ENCODE results near the gene RPS25. TPM values are rescaled to one million over a fixed set of nuclear protein-coding genes. Genes with fewer than 3 reads are reported as not detected.

Gene RPS25
- total RNA-seq, 6 donors from 2014 or later = 253 to 1,288 (median 830) TPM

DNA sequence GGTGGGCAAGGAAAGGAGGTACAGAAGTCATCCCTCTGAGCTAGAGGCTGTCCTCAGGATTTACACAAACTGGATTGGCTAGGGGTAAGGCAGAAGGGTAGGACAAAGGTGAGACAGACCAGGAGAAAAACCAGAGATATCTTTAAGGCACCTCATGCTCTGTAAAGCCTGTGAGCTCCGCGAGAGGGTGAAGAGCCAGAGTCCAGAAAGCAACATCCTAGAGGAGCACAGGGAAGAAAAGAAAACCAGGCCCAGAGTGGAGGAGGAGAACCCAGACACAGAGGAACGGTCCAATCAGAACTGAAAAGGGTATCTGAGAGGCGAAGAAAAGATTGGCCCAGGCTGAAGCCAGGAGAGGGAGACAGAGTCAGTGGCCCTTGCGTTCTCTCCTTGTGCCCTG, 7.4 kb upstream of the RPS25 start:
- H3K36me3 ChIP-seq = peaks cover 5 to 69% (median 29%) of the 10 kb centered on the region in 4 donors
- H3K4me1 ChIP-seq = peaks cover 29 to 45% (median 33%) of the 10 kb centered on the region in 4 donors
- H3K27me3 ChIP-seq = no peaks in the 10 kb centered on the region
- no peak overlapping the region for H3K4me3 ChIP-seq
- no peak for ATAC-seq (ENCODE audit: low FRiP score in 2 of 2)
- peak overlapping the region; percentile 35 to 75 (median 68) for H3K27ac ChIP-seq
- no peak for DNase-seq
- H3K9me3 ChIP-seq = no peaks in the 10 kb centered on the region
- 93% methylated on average over 5 of the region's 5 CpGs for WGBS, 2 donors
- TF ChIP-seq, protein P1, sequence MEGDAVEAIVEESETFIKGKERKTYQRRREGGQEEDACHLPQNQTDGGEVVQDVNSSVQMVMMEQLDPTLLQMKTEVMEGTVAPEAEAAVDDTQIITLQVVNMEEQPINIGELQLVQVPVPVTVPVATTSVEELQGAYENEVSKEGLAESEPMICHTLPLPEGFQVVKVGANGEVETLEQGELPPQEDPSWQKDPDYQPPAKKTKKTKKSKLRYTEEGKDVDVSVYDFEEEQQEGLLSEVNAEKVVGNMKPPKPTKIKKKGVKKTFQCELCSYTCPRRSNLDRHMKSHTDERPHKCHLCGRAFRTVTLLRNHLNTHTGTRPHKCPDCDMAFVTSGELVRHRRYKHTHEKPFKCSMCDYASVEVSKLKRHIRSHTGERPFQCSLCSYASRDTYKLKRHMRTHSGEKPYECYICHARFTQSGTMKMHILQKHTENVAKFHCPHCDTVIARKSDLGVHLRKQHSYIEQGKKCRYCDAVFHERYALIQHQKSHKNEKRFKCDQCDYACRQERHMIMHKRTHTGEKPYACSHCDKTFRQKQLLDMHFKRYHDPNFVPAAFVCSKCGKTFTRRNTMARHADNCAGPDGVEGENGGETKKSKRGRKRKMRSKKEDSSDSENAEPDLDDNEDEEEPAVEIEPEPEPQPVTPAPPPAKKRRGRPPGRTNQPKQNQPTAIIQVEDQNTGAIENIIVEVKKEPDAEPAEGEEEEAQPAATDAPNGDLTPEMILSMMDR (IDR thresholded peaks at IDR 0.05) = no peak
- no peak for TF ChIP-seq EP300 (IDR thresholded peaks at IDR 0.05)
- TF ChIP-seq POLR2AphosphoS5 (IDR thresholded peaks at IDR 0.05) = no peak
- no peak for TF ChIP-seq POLR2A (IDR thresholded peaks at IDR 0.05)

DNA sequence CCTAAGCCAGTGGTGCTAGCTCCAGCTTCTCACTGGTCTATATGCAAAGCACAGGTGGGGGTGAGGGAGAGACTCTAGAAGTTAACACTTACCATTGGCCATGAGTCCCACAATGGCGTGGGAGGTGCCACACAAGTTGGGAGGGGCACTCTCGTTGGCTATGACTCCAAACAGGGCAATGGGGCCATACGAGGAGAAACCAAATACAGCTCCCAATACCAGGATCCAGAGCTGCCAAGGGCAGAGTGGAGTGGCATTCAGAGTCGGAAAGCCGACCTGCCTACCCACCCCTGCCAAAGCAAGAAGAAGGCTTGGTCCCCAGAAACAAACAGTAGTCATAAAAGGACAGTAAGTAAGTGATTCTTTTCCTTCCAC, 6.9 kb upstream of the RPS25 start:
- peak overlapping the region; percentile 35 to 75 (median 68) for H3K27ac ChIP-seq
- H3K4me3 ChIP-seq = peak overlapping the region in 1 of 4 donors; percentile 18

DNA sequence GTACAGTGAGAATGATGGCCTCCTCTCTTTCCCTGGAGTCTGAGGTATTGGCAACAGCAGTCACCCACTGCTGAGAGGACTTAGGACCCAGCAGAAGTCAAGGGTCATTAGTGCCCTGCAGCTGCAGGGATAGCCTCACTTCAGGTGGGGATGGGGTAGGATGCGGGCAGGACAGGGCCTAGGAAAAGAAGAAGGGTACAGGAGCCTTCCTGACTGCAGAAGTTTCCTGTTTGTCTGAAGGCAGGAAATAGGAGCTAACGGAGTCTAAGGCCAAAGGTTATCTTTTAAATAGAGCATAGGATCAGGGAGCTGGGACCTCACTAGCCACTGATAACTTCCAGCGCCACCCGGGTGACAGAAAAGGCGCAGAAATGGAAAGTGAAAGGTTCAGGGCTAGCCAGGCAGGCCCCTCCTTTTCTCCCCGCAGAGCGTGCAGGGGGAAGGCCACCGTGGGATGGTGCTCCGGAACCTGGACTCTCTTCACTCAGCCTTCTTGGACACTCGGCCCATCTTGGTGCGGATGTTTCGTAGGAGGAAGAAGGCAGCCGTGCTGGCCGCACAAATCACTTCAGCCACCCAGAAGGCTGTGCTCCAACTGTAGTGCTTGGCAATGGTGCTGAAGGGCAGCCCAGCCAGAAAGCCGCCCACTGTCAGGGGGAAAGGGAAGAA, 6.4 kb upstream of the RPS25 start:
- DNase-seq (no peak), ATAC-seq (ENCODE audit: low FRiP score in 2 of 2) (no peak)
- 63 to 73% methylated on average over 15 of the region's 15 CpGs for WGBS, 2 donors
- Histone ChIP-seq H3K27me3 (no peaks in the 10 kb centered on the region), H3K4me1 (peaks cover 32 to 48% (median 36%) of the 10 kb centered on the region in 4 donors), H3K27ac (peak overlapping the region; percentile 35 to 75 (median 68)), H3K4me3 (peak overlapping the region in 1 of 4 donors; percentile 18), H3K36me3 (peaks cover 5 to 69% (median 29%) of the 10 kb centered on the region in 4 donors), H3K9me3 (no peaks in the 10 kb centered on the region)
- no peak for TF ChIP-seq EP300 (IDR thresholded peaks at IDR 0.05)
- no peak for TF ChIP-seq POLR2AphosphoS5 (IDR thresholded peaks at IDR 0.05)
- TF ChIP-seq, protein P1 (IDR thresholded peaks at IDR 0.05) = no peak
- no peak for TF ChIP-seq POLR2A (IDR thresholded peaks at IDR 0.05)

More for the DNA sequence above, 6.9 kb upstream of the RPS25 start:
- peaks cover 32 to 48% (median 36%) of the 10 kb centered on the region in 4 donors for H3K4me1 ChIP-seq
- DNase-seq (no peak), ATAC-seq (ENCODE audit: low FRiP score in 2 of 2) (no peak)
- H3K9me3 ChIP-seq = no peaks in the 10 kb centered on the region
- no peaks in the 10 kb centered on the region for H3K27me3 ChIP-seq
- 69 to 79% methylated on average over 5 of the region's 5 CpGs for WGBS, 2 donors
- H3K36me3 ChIP-seq = peaks cover 5 to 69% (median 29%) of the 10 kb centered on the region in 4 donors
- TF ChIP-seq EP300 (IDR thresholded peaks at IDR 0.05) = no peak
- TF ChIP-seq, protein P1 (IDR thresholded peaks at IDR 0.05) = no peak
- no peak for TF ChIP-seq POLR2A (IDR thresholded peaks at IDR 0.05)

DNA sequence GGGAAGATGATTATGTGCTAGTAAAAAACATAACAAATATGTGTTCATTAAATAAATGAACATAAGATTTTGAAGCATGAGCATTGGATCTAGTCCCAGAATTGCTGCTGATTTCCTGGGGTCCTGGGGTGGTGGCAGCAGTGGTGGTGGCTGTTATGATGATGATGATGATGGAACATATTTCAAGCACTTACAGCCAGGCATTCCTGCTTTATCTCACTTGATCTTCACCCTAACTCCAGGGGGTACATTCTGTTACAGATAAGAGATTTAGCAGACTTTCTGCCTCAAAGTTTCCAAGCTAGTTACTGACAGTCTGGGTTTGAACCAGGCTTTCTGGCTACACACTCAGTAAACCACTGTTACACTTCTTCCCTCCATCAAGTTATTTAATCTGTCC, 5.6 kb upstream of the RPS25 start:
- Histone ChIP-seq H3K27me3 (no peaks in the 10 kb centered on the region), H3K4me1 (peaks cover 29 to 44% (median 32%) of the 10 kb centered on the region in 4 donors), H3K4me3 (no peak overlapping the region), H3K27ac (peak overlapping the region in 2 of 4 donors; percentile 29 to 70), H3K36me3 (peaks cover 5 to 66% (median 29%) of the 10 kb centered on the region in 4 donors), H3K9me3 (no peaks in the 10 kb centered on the region)
- DNase-seq = no peak
- ATAC-seq (ENCODE audit: low FRiP score in 2 of 2) = no peak
- no peak for TF ChIP-seq POLR2A (IDR thresholded peaks at IDR 0.05)
- TF ChIP-seq EP300 (IDR thresholded peaks at IDR 0.05) = no peak
- TF ChIP-seq POLR2AphosphoS5 (IDR thresholded peaks at IDR 0.05) = no peak
- TF ChIP-seq, protein P1 (IDR thresholded peaks at IDR 0.05) = no peak

DNA sequence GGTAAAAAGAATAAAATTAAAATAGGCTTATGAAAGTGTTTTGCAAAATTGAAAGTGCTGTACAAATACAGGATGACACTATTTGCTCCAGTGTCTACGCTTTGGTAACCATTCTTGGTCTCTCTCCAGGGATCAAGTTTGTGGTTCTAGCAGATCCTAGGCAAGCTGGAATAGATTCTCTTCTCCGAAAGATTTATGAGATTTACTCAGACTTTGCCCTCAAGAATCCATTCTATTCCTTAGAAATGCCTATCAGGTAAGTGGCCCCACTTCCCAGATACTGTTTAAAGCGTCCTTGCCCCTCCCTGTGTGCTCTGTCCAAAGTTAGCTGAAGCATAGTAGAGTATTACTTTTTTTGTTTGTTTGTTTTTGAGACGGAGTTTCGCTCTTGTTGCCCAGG, 3.5 kb upstream of the RPS25 start:
- H3K27me3 ChIP-seq = no peaks in the 10 kb centered on the region
- TF ChIP-seq EP300 (IDR thresholded peaks at IDR 0.05) (no peak), POLR2A (IDR thresholded peaks at IDR 0.05) (no peak), POLR2AphosphoS5 (IDR thresholded peaks at IDR 0.05) (no peak)
- TF ChIP-seq, protein P1 (IDR thresholded peaks at IDR 0.05) = no peak
- DNase-seq (no peak), ATAC-seq (ENCODE audit: low FRiP score in 2 of 2) (no peak)
- H3K4me3 ChIP-seq = no peak overlapping the region
- no peaks in the 10 kb centered on the region for H3K9me3 ChIP-seq
- peaks cover 5 to 61% (median 27%) of the 10 kb centered on the region in 4 donors for H3K36me3 ChIP-seq
- H3K4me1 ChIP-seq = peaks cover 34 to 53% (median 37%) of the 10 kb centered on the region in 4 donors
- H3K27ac ChIP-seq = no peak overlapping the region
- WGBS, 2 donors = 87 to 90% methylated on average over 5 of the region's 5 CpGs
